Effector memory CD4-positive, alpha-beta T cell (primary cell): ENCODE measurements around the gene XPR1.

Experiments
- DNase-seq, 3 donors: peaks; one replicate each; pipeline ENCODE4 v3.0.0-alpha.2; 2020
- H3K27ac ChIP-seq: 2 replicates; pipeline ENCODE4 v1.7.0; 2013; ENCODE audit warnings: mild to moderate bottlenecking, low read length, moderate library complexity; ENCODE audit not compliant: insufficient read depth, poor library complexity, severe bottlenecking
- H3K27me3 ChIP-seq: replicated peaks from 2 replicates; pipeline ENCODE4 v1.7.0; 2013; ENCODE audit warnings: mild to moderate bottlenecking, low read length; ENCODE audit not compliant: insufficient read depth, control insufficient read depth, poor library complexity, severe bottlenecking
- H3K36me3 ChIP-seq: 2 replicates; pipeline ENCODE4 v1.7.0; 2013; ENCODE audit warnings: mild to moderate bottlenecking, low read length, moderate library complexity; ENCODE audit not compliant: control insufficient read depth, insufficient read depth
- H3K4me1 ChIP-seq: 2 replicates; pipeline ENCODE4 v1.7.0; 2013; ENCODE audit warnings: low read length, mild to moderate bottlenecking; ENCODE audit not compliant: control insufficient read depth, insufficient read depth, poor library complexity, severe bottlenecking
- H3K4me3 ChIP-seq: 2 replicates; pipeline ENCODE4 v1.7.0; 2013; ENCODE audit warnings: low read length, low read depth, mild to moderate bottlenecking; ENCODE audit not compliant: insufficient read depth, poor library complexity, severe bottlenecking
- H3K9me3 ChIP-seq: 2 replicates; pipeline ENCODE4 v1.7.0; 2013; ENCODE audit warnings: mild to moderate bottlenecking, low read length, moderate library complexity; ENCODE audit not compliant: control insufficient read depth

Gene XPR1

GRCh38 chr1:180731131-180731530 lies 99.3 kb downstream of the XPR1 start:
- Histone ChIP-seq H3K9me3 (peaks cover 20% of the 10 kb centered on the region), H3K27me3 (no peaks in the 10 kb centered on the region)

GRCh38 chr1:180732866-180733265 lies 101.0 kb downstream of the XPR1 start:
- no peak for DNase-seq
- H3K27me3 ChIP-seq: no peaks in the 10 kb centered on the region
- H3K36me3 ChIP-seq: peaks cover 10% of the 10 kb centered on the region
- H3K27ac ChIP-seq: no peak overlapping the region
- H3K4me1 ChIP-seq: no peaks in the 10 kb centered on the region
- no peak overlapping the region for H3K4me3 ChIP-seq
- H3K9me3 ChIP-seq: peaks cover 17% of the 10 kb centered on the region

More at GRCh38 chr1:180731131-180731530, 99.3 kb downstream of the XPR1 start:
- H3K4me1 ChIP-seq: no peaks in the 10 kb centered on the region
- DNase-seq: no peak
- peaks cover 10% of the 10 kb centered on the region for H3K36me3 ChIP-seq
- H3K4me3 ChIP-seq: no peak overlapping the region
- no peak overlapping the region for H3K27ac ChIP-seq

GRCh38 chr1:180734366-180734765 lies 102.5 kb downstream of the XPR1 start:
- H3K27ac ChIP-seq: no peak overlapping the region
- no peak overlapping the region for H3K4me3 ChIP-seq
- peaks cover 17% of the 10 kb centered on the region for H3K9me3 ChIP-seq
- H3K4me1 ChIP-seq: no peaks in the 10 kb centered on the region
- peaks cover 10% of the 10 kb centered on the region for H3K36me3 ChIP-seq
- no peak for DNase-seq
- no peaks in the 10 kb centered on the region for H3K27me3 ChIP-seq

DNA sequence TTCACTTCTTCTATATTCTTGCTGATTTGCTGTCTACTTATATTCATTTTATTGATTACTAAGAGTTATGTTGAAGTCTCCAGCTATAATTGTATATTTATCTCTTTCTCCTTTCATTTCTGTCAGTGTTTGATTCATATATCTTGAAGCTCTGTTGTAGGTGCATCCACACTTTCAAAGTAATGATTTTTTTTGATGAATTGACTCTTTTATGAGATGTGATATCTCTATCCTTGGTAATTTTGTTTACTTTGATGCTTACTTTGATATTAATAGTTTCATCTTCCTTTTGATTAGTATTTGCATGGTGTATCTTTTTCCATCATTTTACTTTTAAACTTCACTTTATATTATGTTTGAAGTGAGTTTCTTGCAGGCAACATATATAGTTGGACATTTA lies 110.8 kb downstream of the XPR1 start:
- H3K9me3 ChIP-seq: peaks cover 3% of the 10 kb centered on the region
- no peak for DNase-seq
- no peak overlapping the region for H3K4me3 ChIP-seq
- H3K36me3 ChIP-seq: no peaks in the 10 kb centered on the region
- H3K27ac ChIP-seq: no peak overlapping the region
- H3K27me3 ChIP-seq: no peaks in the 10 kb centered on the region
- no peaks in the 10 kb centered on the region for H3K4me1 ChIP-seq

DNA sequence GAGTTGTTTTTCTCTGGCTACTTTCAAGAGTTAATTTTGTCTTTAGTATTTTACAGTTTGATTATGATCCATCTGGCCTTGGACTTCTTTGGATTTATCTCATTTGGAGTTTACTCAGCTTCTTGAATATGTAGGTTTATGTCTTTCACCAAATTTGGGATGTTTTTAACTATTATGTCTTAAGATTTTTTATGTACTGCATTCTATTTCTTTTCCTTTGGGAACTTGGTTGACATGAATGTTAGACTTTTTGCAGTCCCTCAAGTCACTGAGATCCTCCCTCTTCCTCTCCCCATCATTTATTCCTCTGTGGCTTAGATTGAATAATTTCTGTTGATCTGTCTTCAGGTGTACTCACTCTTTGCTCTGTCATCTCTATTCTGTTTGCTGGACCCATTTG lies 112.0 kb downstream of the XPR1 start:
- H3K27me3 ChIP-seq: no peaks in the 10 kb centered on the region
- H3K4me3 ChIP-seq: no peak overlapping the region
- H3K4me1 ChIP-seq: no peaks in the 10 kb centered on the region
- no peak for DNase-seq
- peaks cover 3% of the 10 kb centered on the region for H3K9me3 ChIP-seq
- no peaks in the 10 kb centered on the region for H3K36me3 ChIP-seq
- no peak overlapping the region for H3K27ac ChIP-seq

- Histone ChIP-seq H3K4me3 (no peak overlapping the region), H3K4me1 (no peaks in the 10 kb centered on the region), H3K36me3 (no peaks in the 10 kb centered on the region), H3K27me3 (no peaks in the 10 kb centered on the region), H3K9me3 (peaks cover 3% of the 10 kb centered on the region), H3K27ac (no peak overlapping the region)
- DNase-seq: no peak
Observed at GRCh38 chr1:180745098-180745497, 113.3 kb downstream of the XPR1 start.

- H3K27me3 ChIP-seq: no peaks in the 10 kb centered on the region
Observed at GRCh38 chr1:180751921-180752320, 120.1 kb downstream of the XPR1 start.

GRCh38 chr1:180754453-180754852 lies 122.6 kb downstream of the XPR1 start:
- no peak for DNase-seq
- Histone ChIP-seq H3K27me3 (no peaks in the 10 kb centered on the region), H3K36me3 (no peaks in the 10 kb centered on the region), H3K27ac (no peak overlapping the region), H3K9me3 (no peaks in the 10 kb centered on the region), H3K4me1 (no peaks in the 10 kb centered on the region), H3K4me3 (no peak overlapping the region)

More at GRCh38 chr1:180751921-180752320, 120.1 kb downstream of the XPR1 start:
- H3K27ac ChIP-seq: no peak overlapping the region
- H3K4me1 ChIP-seq: no peaks in the 10 kb centered on the region
- H3K4me3 ChIP-seq: no peak overlapping the region
- H3K36me3 ChIP-seq: no peaks in the 10 kb centered on the region
- no peaks in the 10 kb centered on the region for H3K9me3 ChIP-seq
- DNase-seq: no peak

DNA sequence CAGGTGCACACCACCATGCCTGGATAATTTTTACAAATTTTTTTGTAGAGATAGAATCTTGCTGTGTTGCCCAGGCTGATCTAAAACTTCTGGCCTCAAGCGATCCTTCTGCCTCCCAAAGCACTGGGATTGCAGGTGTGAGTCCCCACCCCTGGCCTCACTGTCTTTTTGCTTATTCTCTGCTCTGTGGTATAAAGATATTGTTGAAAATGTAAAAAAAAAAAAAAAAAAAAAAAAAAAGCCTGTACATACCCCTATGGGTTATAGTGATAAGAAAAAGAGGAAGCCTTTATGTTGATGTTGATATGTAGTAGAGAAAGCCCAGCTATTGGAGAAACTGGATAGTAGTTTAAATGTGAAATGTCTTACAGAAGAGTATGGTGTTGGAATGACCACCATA lies 125.8 kb downstream of the XPR1 start:
- Histone ChIP-seq H3K36me3 (no peaks in the 10 kb centered on the region), H3K4me3 (no peak overlapping the region), H3K27me3 (no peaks in the 10 kb centered on the region), H3K9me3 (no peaks in the 10 kb centered on the region), H3K27ac (no peak overlapping the region), H3K4me1 (no peaks in the 10 kb centered on the region)
- DNase-seq: no peak

GRCh38 chr1:180762796-180763195 lies 131.0 kb downstream of the XPR1 start:
- no peak for DNase-seq
- no peak overlapping the region for H3K27ac ChIP-seq

GRCh38 chr1:180765151-180765550 lies 133.3 kb downstream of the XPR1 start:
- Histone ChIP-seq H3K4me3 (no peak overlapping the region), H3K27me3 (no peaks in the 10 kb centered on the region), H3K4me1 (no peaks in the 10 kb centered on the region), H3K27ac (no peak overlapping the region), H3K36me3 (no peaks in the 10 kb centered on the region), H3K9me3 (no peaks in the 10 kb centered on the region)
- no peak for DNase-seq

More at GRCh38 chr1:180762796-180763195, 131.0 kb downstream of the XPR1 start:
- no peaks in the 10 kb centered on the region for H3K4me1 ChIP-seq
- H3K4me3 ChIP-seq: no peak overlapping the region
- no peaks in the 10 kb centered on the region for H3K36me3 ChIP-seq
- H3K9me3 ChIP-seq: no peaks in the 10 kb centered on the region
- H3K27me3 ChIP-seq: no peaks in the 10 kb centered on the region
